MM.1S (cell line): Measurements from ENCODE around the gene DUS2.

Experiments used
- EZH2phosphoT487 ChIP-seq: fragments of 300-600 bp; sonication (generic); IDR thresholded peaks from 2 replicates; pipeline ENCODE4 v1.6.1; 2018; ENCODE audit warnings: antibody characterized with exemption, low read length
- TF ChIP-seq, protein P1 (sequence below): fragments of 300-600 bp; sonication (generic); IDR thresholded peaks from 2 replicates; pipeline ENCODE4 v1.5.1; 2016; ENCODE audit warnings: antibody characterized with exemption, low read length, mixed read lengths

DNA sequence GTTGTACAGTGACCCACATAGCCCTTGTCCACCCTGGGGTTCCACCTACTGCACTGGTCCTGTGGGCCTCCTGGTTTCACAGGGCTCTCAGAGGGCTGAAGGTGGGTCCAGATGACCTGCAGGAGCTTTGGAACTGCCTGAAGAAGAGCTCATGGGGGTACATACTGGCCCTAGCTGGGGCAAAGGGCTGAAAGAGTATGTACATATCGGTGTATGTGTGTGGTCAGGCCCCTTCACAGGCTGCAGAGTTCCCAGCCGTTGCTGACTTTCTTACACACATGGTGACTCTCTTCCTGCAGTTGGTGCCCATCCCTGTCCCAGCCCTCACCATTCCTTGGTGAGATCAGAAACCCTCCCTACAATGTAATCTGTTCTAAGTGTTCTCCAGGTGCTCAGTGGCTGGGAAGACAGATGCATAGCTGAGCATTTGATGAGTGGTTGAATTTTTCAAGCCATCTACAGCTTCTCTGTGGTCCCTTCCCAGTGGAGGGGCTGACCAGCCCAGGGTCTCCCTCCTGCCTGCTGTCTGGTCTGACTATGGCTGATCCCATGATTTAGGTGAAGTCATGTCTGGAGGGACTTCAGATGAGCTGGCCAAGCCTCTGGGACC lies 59.6 kb downstream of the DUS2 start:
- TF ChIP-seq EZH2phosphoT487, result no peak
- TF ChIP-seq, protein P1, sequence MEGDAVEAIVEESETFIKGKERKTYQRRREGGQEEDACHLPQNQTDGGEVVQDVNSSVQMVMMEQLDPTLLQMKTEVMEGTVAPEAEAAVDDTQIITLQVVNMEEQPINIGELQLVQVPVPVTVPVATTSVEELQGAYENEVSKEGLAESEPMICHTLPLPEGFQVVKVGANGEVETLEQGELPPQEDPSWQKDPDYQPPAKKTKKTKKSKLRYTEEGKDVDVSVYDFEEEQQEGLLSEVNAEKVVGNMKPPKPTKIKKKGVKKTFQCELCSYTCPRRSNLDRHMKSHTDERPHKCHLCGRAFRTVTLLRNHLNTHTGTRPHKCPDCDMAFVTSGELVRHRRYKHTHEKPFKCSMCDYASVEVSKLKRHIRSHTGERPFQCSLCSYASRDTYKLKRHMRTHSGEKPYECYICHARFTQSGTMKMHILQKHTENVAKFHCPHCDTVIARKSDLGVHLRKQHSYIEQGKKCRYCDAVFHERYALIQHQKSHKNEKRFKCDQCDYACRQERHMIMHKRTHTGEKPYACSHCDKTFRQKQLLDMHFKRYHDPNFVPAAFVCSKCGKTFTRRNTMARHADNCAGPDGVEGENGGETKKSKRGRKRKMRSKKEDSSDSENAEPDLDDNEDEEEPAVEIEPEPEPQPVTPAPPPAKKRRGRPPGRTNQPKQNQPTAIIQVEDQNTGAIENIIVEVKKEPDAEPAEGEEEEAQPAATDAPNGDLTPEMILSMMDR, result no peak
